ENCODE measurements around the gene SMAP1. TPM values are rescaled to one million over a fixed set of nuclear protein-coding genes. Genes with fewer than 3 reads are reported as not detected.

Gene SMAP1
- total and polyA plus RNA-seq, 8 donors = 26.2 to 30.6 (median 26.9) TPM

DNA sequence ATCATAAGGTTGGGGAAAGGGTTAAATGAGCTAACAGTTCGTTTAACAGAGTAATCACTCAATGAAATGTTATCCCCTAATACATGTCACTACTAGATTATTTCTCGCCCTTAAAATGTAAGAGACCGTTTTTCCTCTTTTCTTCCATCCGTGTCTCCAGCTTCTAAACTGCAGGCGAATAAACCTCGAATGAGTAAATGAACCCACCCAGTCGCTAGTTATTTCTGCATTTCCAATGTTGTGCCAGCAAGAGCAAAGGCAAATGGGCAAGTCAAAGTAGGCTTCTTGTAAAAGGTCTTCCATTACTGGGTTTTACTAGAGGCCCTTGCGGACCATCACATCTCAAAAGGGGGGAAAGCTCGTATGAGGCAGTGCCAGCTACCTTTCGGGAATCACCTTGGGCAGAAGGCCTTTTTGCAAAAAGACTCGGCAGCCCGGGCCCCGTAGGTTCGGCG, 400 bp upstream of the SMAP1 start:
- ATAC-seq = no peak
- intact Hi-C loops (cut with DNase I) = no loop called here
- DNase-seq = no peak
- H3K9me3 ChIP-seq = no peaks in the 10 kb centered on the region
- H3K4me3 ChIP-seq = peak overlapping the region; percentile 95
- TF ChIP-seq, protein P1, sequence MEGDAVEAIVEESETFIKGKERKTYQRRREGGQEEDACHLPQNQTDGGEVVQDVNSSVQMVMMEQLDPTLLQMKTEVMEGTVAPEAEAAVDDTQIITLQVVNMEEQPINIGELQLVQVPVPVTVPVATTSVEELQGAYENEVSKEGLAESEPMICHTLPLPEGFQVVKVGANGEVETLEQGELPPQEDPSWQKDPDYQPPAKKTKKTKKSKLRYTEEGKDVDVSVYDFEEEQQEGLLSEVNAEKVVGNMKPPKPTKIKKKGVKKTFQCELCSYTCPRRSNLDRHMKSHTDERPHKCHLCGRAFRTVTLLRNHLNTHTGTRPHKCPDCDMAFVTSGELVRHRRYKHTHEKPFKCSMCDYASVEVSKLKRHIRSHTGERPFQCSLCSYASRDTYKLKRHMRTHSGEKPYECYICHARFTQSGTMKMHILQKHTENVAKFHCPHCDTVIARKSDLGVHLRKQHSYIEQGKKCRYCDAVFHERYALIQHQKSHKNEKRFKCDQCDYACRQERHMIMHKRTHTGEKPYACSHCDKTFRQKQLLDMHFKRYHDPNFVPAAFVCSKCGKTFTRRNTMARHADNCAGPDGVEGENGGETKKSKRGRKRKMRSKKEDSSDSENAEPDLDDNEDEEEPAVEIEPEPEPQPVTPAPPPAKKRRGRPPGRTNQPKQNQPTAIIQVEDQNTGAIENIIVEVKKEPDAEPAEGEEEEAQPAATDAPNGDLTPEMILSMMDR (IDR thresholded peaks at IDR 0.05) = no peak
- H3K4me1 ChIP-seq = peaks cover 0 to 38% of the 10 kb centered on the region in 2 donors
- no peaks in the 10 kb centered on the region for H3K27me3 ChIP-seq
- H3K27ac ChIP-seq = peak overlapping the region; percentile 96 to 97
- H3K36me3 ChIP-seq = no peaks in the 10 kb centered on the region

DNA sequence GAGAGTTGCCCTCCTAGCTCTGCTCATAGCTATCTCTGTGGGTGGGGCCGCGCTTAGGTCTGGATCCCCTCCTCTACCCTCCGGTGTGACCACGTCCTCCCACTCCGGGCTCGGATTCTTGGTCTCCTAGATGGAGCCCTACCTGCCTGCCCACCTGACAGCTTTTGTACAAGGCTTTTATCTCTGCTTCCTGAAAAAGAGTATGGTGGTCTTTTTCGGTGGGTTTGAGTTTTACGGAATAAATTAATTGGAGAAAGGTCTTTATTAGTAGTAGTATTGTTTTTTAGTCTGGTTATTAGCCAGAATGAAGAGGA, 773 bp downstream of the SMAP1 start:
- TF ChIP-seq, protein P1 (IDR thresholded peaks at IDR 0.05) = no peak

DNA sequence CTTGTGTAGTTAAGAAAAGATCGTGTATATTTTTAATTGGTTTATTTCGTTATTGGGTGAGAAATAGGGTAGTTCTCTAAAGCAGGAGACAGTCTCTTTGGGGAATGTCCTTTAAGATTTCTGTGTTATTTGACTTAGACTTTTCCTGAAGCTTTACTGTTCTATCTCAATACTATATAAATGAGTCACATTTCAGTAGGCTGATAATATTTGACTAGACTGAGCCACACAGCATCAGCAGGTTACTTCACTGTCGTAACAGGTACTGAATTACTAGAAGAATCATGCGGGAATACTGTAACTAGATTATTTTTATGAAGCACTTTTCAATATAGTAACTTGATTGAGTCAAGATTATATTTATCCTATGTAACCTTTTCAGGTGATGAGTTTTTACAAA, 1.4 kb downstream of the SMAP1 start:
- Histone ChIP-seq H3K27me3 (no peaks in the 10 kb centered on the region), H3K36me3 (no peaks in the 10 kb centered on the region), H3K4me1 (peaks cover 0 to 41% of the 10 kb centered on the region in 2 donors), H3K27ac (peak overlapping the region in 1 of 2 donors; percentile 97), H3K4me3 (peak overlapping the region; percentile 95), H3K9me3 (no peaks in the 10 kb centered on the region)
- DNase-seq = no peak
- TF ChIP-seq, protein P1 (IDR thresholded peaks at IDR 0.05) = no peak
- peak; percentile 9 for ATAC-seq
- intact Hi-C loops (cut with DNase I) = no loop called here

More for the DNA sequence above, 773 bp downstream of the SMAP1 start:
- Histone ChIP-seq H3K27me3 (no peaks in the 10 kb centered on the region), H3K36me3 (no peaks in the 10 kb centered on the region), H3K4me3 (peak overlapping the region; percentile 95), H3K4me1 (peaks cover 0 to 41% of the 10 kb centered on the region in 2 donors), H3K9me3 (no peaks in the 10 kb centered on the region), H3K27ac (peak overlapping the region; percentile 96 to 97)
- peak; percentile 81 for ATAC-seq
- intact Hi-C loops (cut with DNase I) = no loop called here
- peak in 1 of 4 donors; percentile 75 for DNase-seq

DNA sequence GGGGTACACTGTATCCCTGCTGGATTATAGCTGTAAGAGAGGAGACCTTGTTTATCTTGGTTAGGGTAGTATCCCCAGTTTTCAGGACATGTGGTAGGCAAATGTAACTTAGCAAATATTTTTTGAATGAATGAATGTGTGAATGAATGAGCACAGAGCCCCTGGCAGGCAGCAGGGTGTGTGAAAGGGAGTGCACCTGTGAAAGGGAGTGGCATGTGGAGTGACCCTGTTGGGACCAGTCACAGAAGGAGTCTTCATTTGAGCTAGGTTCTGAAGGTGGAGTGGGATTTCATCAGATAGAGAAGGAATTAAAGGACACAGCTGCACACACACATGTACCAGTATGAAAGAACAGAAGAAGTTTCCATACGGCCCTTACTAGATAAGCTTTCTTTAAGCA, 4.9 kb downstream of the SMAP1 start:
- TF ChIP-seq, protein P1 (IDR thresholded peaks at IDR 0.05) = no peak
- no peak overlapping the region for H3K4me3 ChIP-seq
- intact Hi-C loops (cut with DNase I) = no loop called here
- H3K27me3 ChIP-seq = no peaks in the 10 kb centered on the region
- ATAC-seq (no peak), DNase-seq (no peak)
- H3K27ac ChIP-seq = no peak overlapping the region
- no peaks in the 10 kb centered on the region for H3K36me3 ChIP-seq
- H3K9me3 ChIP-seq = no peaks in the 10 kb centered on the region
- H3K4me1 ChIP-seq = peaks cover 0 to 32% of the 10 kb centered on the region in 2 donors

DNA sequence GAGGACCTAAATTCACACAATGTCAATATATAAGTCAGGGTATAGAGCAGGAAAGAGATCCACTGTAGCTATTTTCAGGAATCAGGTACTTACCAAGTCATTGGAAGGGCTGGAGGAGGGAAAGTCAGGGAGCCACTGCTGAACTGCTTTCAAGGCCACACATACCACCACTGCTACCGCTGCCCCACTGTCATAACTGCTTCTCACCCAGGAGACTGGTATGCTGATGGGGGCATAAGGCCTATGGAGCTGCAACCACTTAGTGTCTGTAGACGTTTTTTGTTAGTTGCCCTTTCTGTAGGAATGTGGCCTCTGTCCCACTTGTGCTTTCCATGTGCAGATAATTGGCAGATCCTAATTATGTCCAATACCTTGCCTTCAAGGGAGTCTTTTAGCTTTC, 5.4 kb downstream of the SMAP1 start:
- Histone ChIP-seq H3K27me3 (no peaks in the 10 kb centered on the region), H3K9me3 (no peaks in the 10 kb centered on the region), H3K36me3 (no peaks in the 10 kb centered on the region), H3K4me3 (no peak overlapping the region), H3K27ac (no peak overlapping the region), H3K4me1 (peaks cover 0 to 32% of the 10 kb centered on the region in 2 donors)
- ATAC-seq = no peak
- no peak for DNase-seq
- intact Hi-C loops (cut with DNase I) = no loop called here
- TF ChIP-seq, protein P1 (IDR thresholded peaks at IDR 0.05) = no peak

Measured in left lung (tissue), 10 donors.